ENCODE results near the gene KSR1.

GRCh38 chr17:27631897-27632725, 175.9 kb downstream of the KSR1 start:
- TF ChIP-seq FOXM1 (IDR thresholded peaks at IDR 0.05; ENCODE audit: borderline replicate concordance, low read depth), result no peak
- TF ChIP-seq MAX (IDR thresholded peaks at IDR 0.05), result no peak
- no peak for TF ChIP-seq REST (IDR thresholded peaks at IDR 0.05; ENCODE audit: low read depth)
- no peak for TF ChIP-seq NFIC (IDR thresholded peaks at IDR 0.05)
